Loucy (cell line): ENCODE data around the gene THAP10.

Source experiments
- EZH2phosphoT487 ChIP-seq: fragments of 200-600 bp; IDR thresholded peaks from 2 replicates; pipeline ENCODE4 v1.6.1; 2018; ENCODE audit warnings: antibody characterized with exemption, mild to moderate bottlenecking, moderate library complexity, borderline replicate concordance
- TF ChIP-seq, protein P1 (sequence below): fragments of 200-600 bp; sonication (generic); conservative IDR thresholded peaks from 2 replicates; pipeline ENCODE4 v1.5.1; 2014; ENCODE audit warnings: mild to moderate bottlenecking, antibody characterized with exemption, low read length

DNA sequence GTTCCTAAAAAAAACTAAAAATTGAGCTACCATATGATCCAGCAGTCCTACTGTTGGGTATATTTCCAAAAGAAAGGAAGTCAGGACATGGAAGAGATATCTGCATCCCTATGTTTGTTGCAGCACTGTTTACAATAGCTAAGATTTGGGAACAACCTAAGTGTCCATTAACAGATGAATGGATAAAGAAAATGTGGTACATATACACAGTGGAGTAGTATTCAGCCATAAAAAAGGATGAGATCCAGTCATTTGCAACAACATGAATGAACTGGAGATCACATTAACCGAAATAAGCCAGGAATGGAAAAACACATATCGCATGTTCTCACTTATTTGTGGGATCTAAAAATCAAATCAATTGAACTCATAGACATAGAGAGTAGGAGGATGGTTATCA, 29.9 kb upstream of the THAP10 start:
- TF ChIP-seq, protein P1, sequence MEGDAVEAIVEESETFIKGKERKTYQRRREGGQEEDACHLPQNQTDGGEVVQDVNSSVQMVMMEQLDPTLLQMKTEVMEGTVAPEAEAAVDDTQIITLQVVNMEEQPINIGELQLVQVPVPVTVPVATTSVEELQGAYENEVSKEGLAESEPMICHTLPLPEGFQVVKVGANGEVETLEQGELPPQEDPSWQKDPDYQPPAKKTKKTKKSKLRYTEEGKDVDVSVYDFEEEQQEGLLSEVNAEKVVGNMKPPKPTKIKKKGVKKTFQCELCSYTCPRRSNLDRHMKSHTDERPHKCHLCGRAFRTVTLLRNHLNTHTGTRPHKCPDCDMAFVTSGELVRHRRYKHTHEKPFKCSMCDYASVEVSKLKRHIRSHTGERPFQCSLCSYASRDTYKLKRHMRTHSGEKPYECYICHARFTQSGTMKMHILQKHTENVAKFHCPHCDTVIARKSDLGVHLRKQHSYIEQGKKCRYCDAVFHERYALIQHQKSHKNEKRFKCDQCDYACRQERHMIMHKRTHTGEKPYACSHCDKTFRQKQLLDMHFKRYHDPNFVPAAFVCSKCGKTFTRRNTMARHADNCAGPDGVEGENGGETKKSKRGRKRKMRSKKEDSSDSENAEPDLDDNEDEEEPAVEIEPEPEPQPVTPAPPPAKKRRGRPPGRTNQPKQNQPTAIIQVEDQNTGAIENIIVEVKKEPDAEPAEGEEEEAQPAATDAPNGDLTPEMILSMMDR = no peak
- TF ChIP-seq EZH2phosphoT487 = no peak
